Endometrial microvascular endothelial cells (primary cell): ENCODE data around the gene OSBPL5. TPM values are rescaled to one million over a fixed set of nuclear protein-coding genes. Genes with fewer than 3 reads are reported as not detected.

ENCODE experiments used
- in situ Hi-C: cut with HindIII; loops from 2 replicates; pipeline ENCODE4 v1.10.0; 2017; ENCODE audit warnings: low sequenced_read_pairs, low pct_unique_long_range_greater_than_20kb; ENCODE audit errors: inconsistent ontology term
- total RNA-seq: library from RNA; depleted of rRNA; stranded (reverse); fragments of >200 nt; gene quantifications from one replicate; pipeline ENCODE4 v1.2.3, GENCODE V29; 2015; ENCODE audit errors: inconsistent ontology term

Gene OSBPL5
- total RNA-seq, 1 donor from 2014 or later: 28.2 TPM

- in situ Hi-C loops: no loop called here
Observed at GRCh38 chr11:3139481-3140290, 25.4 kb downstream of the OSBPL5 start.

- in situ Hi-C loops: no loop called here
Observed at GRCh38 chr11:3139086-3139440, 26.0 kb downstream of the OSBPL5 start.

DNA sequence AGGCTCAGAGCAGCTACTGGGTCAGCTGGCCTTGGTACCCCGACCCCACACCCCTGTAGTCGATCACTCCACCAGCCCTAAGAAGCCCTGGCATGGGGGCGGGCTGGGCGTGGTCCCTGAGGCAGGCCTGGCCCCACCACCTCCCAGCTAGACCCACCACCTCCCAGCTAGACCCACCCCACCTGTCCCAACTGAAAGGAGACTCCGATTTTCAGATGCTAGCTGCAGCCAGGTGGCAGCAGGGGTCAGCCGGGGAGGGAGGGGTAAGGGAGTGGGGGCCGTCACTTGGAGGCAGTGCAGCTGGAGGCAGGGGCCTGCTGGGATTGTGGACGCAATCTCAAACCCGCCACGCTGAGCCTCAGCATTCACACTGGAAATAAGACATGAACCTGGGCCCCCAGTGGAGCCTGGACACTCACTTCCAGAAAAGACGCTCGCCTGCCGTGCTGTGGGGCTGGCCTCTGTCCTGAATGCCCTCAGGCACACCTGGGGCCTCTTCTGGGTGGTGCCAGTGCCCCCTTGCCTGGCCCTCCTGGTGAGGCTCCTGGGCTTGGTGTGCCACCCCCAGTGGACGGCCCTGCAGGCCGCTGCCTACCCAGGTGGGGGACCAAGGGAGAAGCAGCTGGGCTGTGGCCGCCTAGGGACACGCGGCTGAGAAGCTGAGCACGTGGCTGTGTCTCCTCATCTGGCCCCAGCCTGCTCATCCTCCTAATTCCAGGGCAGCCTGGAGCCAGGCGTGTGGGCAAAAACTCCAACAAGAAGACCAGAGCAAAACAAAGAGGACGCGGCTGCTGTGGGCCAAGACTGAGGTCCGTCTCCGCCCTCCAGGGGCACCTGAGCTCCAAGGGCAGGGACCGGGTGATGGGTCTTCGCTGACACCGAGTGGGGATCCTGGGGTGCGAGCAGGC lies 26.7 kb downstream of the OSBPL5 start:
- in situ Hi-C loops: no loop called here

- in situ Hi-C loops: no loop called here
Observed at GRCh38 chr11:3137486-3138177, 27.5 kb downstream of the OSBPL5 start.

DNA sequence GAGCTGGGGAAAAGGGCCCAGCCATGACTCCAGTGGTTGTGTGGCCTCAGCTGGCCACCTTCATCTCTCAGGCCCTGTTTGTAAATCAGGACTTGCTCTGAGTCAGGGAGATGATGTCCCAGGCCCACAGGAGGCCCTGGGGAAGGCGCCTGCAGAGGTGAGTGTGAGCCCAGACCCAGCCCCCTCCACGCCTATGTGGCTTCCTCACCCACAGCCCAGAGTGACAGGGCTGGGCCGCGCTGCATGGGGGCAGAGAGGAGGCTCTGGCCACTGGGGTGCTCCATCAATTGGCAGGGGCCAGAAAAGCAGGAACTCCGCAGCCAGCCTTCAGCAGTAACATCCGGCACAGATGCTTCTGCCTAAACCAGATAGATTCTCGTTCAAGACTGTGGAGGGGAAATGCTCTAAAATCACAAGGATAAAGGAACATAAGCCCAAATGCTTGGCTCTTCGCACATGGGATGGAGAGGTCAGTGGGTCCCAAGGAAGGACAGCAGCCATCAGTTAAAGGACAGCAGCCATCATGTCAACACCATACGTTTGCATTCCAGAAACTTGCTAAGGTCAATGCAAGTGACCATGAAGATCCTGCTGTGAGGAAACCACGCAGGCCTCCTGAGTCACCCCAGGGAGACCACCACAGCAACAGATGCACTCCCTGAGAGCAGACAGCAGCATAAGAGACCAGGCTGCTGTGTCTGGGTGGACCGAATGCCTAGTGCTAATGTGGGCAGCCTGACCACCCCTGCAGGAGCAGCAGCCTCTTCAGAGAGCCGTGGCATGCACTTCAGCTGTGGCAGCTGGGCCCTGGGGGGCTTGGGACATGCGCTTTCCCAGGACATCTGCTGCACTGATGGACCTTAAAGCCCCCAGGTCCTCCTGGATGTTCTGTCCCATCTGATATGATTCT lies 28.3 kb downstream of the OSBPL5 start:
- in situ Hi-C loops: no loop called here

DNA sequence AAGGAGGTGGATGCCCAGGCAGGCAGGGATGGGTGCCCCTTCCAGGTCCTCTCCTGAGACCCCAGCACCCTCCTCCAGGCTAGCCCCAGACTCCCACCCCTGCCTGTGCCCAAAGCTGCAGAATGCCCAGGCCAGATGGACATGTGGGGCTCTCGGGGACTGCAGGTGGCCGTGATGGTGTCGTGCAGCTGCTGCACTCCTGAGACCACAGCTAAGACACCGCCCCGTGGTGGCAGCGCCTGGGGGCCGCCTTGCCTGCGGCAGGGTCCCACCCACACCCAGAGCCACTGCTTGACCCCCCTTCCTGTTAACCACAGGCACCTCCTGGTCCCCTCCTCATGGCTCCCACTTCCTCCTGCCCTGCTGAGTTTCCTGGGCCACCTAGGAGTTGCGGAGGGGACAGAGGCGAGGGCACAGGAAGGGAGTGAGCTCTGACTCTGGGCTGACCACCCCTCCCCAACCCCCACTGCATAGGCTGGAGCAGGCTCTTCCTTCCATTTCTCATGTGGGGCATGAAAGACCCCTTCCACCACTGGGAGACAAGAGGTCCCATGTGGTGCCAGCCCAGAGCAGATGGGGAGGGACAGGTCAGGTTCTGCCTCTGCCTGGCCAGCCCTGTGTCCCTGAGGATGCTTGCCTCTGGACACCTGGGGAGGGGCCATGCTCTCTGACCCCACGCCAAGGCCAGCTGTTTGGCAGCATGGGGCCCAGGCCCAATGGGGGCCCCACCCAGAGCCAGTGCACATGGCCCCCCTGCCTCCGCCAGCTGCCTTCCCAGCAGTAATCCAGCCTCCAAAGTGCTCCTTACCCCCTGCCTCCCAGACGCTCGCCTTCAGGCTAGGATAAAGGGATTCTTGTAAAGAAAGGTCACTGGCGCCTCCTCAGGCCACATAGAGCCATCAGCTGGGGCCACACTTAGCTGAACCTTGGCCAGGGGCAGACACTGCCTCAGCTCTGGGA lies 29.3 kb downstream of the OSBPL5 start:
- in situ Hi-C loops: no loop called here

- in situ Hi-C loops: no loop called here
Observed at GRCh38 chr11:3134651-3135480, 30.2 kb downstream of the OSBPL5 start.

DNA sequence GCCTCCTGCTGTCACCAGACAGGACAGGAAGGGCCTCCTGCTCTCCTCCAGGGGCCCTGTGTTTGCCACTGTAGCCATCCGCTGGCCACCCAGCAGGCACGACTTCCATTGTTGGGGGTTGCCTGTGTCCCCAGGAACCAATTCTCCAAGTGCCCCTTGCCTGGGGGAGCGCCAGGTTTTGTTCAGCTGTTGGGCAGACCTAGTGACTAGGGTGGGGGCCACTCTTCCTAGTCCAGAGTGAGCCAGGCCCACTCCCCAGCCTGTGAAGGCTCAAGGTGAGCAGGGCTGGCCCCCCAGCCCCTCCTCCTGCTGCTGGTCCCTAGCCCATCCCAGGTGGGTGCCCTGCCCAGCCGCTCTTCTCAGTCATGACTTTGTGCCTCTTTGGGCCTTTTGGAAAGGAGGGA lies 30.9 kb downstream of the OSBPL5 start:
- in situ Hi-C loops: no loop called here

- in situ Hi-C loops: no loop called here
Observed at GRCh38 chr11:3133261-3134217, 31.6 kb downstream of the OSBPL5 start.

- in situ Hi-C loops: no loop called here
Observed at GRCh38 chr11:3132831-3133260, 32.3 kb downstream of the OSBPL5 start.

GRCh38 chr11:3132271-3132781 lies 32.8 kb downstream of the OSBPL5 start:
- in situ Hi-C loops: no loop called here

GRCh38 chr11:3131330-3131941 lies 33.7 kb downstream of the OSBPL5 start:
- in situ Hi-C loops: no loop called here

DNA sequence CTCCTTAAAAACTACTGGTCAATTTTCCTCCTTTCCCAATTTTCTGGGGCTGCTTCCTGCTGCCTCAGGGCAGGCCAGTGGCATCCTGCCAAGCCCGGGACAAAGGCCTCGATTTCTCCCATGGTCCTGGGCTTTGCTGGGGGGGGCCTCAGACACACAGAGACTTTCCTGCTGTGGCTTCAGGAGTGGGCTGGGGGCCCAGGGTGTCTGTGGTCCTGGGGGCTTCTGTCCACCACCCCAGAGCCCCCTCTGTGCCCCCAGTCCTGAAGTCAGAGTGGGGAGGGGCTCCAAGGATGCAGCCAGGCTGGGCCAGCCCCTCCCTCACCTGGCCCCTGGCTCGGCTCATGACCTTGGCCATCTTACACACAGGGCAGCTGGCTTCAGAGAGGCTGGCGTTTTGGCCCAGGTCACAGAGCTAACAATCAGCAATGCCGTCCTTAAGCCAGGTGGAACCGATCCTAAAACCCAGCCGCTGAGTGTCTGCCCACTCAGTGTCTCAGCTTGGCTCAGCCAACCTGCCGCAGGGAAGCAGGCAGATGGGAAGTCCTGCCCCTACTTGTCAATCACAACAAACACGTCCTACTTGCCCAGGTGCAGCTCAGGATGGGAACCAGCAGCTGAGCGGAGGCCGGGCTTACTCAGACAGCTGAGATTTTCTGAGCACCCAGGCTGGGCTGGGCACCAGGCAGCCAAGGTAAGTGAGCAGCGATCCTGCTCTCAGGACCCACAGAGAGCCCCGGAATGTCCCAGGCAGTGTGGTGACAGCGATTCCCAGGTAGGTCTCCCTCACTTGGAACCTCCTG lies 34.6 kb downstream of the OSBPL5 start:
- in situ Hi-C loops: no loop called here

DNA sequence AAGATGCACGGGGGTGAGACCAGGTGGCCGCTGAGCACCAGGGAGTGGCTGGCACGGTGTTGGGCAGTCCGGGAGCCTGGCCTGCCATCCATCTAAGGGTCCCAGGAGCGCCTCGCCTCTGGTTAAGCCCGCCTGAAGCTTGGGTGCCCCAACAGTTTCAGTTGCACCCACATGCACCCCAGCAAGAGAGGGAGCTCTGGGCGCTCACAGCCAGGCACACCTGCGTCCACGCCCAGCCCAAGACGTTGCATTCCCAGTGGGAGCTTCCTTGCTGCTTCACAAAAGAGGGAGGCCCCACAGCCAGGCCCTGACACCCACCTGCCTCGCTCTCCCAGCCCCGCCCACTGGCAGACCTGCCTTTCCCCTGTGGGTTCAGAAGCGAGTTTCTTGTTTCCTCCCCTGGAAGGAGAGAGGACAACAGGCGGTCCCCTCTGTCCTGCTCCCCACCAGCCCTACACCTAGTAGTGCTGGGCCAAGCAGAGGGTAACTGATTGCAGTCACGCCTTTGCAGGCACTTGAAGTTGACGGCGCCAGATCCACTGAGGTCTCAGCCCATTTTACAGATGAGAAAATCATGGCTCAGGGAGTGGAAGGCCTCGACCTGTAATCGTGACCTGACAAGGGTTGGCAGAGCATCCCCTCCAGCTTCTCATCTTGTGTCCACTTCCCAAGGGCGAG lies 35.4 kb downstream of the OSBPL5 start:
- in situ Hi-C loops: no loop called here
